PFSK-1 (cell line): ENCODE results near the gene MYOG.

Experiments
- FOXP2 ChIP-seq: optimal IDR thresholded peaks from 2 replicates; pipeline ENCODE3; 2011; ENCODE audit warnings: borderline replicate concordance, control low read depth, inconsistent platforms; ENCODE audit not compliant: insufficient read depth; ENCODE audit errors: extremely low read length, extremely low read depth
- POLR2AphosphoS5 ChIP-seq: IDR thresholded peaks from 2 replicates; pipeline ENCODE4 v1.6.1; 2012; ENCODE audit warnings: low read depth, mild to moderate bottlenecking, control low read depth, low read length, moderate library complexity
- SIN3A ChIP-seq: IDR thresholded peaks from 2 replicates; pipeline ENCODE4 v1.6.1; 2012; ENCODE audit warnings: mild to moderate bottlenecking, low read length, moderate library complexity, borderline replicate concordance; ENCODE audit not compliant: insufficient read depth
- TAF1 ChIP-seq: IDR thresholded peaks from 2 replicates; pipeline ENCODE4 v1.6.1; 2012; ENCODE audit warnings: low read length, control low read depth, borderline replicate concordance; ENCODE audit not compliant: insufficient read depth
- TF ChIP-seq, protein P1 (sequence below), 2 experiments: IDR thresholded peaks; 2 replicates each; pipeline versions ENCODE4 v1.6.1 to v1.8.0; 2011 to 2012; ENCODE audit warnings: low read depth in 2 of 2, low read length in 2 of 2, control low read depth in 1 of 2, inconsistent platforms in 1 of 2, mild to moderate bottlenecking in 1 of 2, moderate library complexity in 1 of 2; ENCODE audit not compliant: insufficient read depth in 1 of 2

DNA sequence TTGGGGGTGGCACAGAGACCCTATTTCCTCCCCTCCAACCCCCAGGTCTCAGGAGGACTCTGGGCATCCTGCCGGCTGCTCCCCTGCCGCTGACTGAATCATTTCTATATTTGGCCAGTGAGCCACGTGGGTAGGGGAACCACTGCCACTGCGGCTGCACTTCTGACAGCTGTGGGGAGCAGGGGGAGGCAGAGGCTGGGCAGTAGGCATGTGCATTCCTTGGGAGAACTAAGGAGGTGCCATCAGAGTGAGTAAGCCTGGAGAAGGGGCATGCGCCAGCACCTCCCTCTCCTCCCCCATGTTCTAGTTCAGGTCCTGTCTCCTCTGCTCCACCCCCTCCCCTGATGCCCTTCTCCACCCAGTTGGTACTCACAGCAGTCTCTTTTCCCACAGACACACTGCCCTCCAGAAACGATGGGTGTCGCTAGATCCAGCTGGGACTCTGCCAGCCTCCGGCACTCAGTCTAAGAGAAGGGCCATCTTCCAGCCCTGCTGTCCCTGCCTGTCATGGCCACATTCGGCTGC is 47.5 kb downstream of the MYOG start:
- TF ChIP-seq POLR2AphosphoS5: no peak
- no peak for TF ChIP-seq FOXP2
- TF ChIP-seq, protein P1, sequence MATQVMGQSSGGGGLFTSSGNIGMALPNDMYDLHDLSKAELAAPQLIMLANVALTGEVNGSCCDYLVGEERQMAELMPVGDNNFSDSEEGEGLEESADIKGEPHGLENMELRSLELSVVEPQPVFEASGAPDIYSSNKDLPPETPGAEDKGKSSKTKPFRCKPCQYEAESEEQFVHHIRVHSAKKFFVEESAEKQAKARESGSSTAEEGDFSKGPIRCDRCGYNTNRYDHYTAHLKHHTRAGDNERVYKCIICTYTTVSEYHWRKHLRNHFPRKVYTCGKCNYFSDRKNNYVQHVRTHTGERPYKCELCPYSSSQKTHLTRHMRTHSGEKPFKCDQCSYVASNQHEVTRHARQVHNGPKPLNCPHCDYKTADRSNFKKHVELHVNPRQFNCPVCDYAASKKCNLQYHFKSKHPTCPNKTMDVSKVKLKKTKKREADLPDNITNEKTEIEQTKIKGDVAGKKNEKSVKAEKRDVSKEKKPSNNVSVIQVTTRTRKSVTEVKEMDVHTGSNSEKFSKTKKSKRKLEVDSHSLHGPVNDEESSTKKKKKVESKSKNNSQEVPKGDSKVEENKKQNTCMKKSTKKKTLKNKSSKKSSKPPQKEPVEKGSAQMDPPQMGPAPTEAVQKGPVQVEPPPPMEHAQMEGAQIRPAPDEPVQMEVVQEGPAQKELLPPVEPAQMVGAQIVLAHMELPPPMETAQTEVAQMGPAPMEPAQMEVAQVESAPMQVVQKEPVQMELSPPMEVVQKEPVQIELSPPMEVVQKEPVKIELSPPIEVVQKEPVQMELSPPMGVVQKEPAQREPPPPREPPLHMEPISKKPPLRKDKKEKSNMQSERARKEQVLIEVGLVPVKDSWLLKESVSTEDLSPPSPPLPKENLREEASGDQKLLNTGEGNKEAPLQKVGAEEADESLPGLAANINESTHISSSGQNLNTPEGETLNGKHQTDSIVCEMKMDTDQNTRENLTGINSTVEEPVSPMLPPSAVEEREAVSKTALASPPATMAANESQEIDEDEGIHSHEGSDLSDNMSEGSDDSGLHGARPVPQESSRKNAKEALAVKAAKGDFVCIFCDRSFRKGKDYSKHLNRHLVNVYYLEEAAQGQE (IDR thresholded peaks at IDR 0.05; ENCODE audit: insufficient read depth in 1 of 2, low read depth in 2 of 2, low read length in 2 of 2): no peak
- TF ChIP-seq SIN3A: no peak
- no peak for TF ChIP-seq TAF1
